ENCODE results near the gene SLIT3.

The SLIT3 gene

GRCh38 chr5:168813184-168813968 is 487.6 kb downstream of the SLIT3 start:
- no peak for DNase-seq

DNA sequence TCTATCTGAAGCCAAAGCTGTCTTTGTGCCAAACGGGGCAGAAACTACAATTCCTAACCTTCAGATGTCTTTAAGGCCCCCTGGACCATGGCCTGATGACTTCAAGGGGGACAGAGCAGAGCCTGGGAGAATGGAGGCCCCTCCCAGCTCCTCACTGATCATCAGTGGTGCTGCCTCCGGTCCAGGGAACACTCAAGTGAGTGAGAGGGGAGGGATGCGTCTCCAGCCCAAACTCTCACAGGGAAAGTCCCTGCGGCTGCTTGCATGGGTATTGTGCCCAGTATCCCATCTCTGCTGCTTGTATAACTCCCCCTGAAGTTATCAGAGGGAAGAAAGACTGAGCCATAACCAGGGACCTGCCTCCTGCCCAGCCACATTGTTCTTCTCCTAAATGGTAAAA is 490.3 kb downstream of the SLIT3 start:
- no peak for DNase-seq

DNA sequence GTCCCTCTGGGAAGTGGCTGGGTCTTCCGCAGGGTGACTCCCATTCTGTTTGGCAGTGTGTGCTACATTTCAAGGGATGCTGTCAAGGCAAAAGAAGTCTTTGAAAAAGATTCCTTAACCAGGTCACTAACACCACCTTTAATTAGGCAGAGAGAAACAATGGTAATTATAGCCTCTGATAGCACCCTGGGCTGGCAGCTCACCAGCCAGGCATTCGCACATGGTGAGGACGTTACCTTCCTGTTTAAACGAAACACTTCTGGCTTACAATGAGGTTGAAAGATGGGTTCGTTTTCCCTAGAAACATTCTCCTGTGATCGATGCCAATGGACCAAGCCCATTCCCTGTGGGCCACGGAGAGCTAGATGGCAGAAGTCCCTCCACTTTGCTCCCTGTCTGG is 491.7 kb downstream of the SLIT3 start:
- DNase-seq: no peak

DNA sequence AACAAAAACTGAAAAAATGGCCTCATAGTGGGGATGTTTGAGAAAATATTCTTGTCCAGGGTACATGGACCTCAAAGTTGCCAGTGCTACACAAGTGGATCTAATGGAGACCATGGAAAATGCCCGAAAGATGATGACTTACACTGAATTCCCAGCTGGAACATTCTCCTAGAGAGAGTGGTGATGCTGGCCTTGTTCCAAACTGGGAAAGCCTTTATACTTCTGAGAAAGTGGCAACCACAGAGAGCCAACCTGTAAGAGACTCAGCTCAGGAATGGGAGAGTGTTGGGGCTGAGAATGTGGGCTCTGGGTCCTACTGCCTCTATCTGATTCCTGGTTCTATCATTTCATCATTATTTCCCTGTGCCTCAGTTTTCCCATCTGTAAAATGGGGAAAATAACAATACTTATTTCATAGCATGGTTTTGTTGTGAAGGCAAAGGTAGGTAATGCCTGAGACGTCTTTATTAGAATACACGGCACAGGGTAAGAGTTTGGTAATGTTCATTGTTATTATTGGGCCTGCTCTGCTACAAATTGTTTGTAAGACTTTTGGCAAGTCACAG is 492.8 kb downstream of the SLIT3 start:
- no peak for DNase-seq

GRCh38 chr5:168807287-168807686 is 493.7 kb downstream of the SLIT3 start:
- no peak for DNase-seq

DNA sequence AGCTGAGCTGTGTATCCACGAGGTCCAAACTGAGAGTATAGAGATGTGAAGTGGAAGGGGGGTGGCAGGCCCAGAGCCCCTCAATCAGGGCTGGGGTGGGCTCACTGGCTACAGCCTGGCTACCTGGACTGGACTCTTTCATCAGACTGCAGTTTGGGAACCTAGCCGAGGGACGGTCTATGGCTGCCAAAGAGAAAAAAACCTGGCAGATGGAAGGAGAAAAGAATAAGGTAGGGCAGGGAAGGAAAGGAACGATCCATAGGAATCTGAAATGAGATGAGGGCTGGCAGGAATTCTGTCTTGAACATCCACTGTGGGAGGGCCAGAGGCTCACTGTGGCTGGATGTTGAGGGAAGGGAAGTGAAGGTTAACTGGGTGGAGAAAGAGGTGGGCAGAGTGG is 497.4 kb downstream of the SLIT3 start:
- DNase-seq: no peak

DNA sequence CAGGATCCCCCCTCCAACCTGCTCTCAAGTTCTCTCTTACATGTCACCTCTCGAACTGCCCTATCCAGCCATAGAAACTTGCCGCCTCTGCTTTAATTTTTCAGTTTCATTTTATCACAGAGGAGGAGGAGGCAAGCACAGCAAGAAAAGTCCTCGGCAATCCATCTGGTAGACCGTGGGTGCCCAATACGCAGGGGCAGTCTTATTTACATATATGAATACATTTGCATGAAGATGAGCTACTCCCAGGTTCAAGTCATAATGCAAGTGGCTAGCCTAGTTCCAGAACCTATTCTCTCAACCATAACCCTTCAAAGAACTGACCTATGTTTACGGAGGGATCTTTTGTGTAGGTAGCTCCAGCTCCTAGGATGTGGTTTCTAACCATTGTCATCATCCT is 498.6 kb downstream of the SLIT3 start:
- peak; percentile 45 for DNase-seq

DNA sequence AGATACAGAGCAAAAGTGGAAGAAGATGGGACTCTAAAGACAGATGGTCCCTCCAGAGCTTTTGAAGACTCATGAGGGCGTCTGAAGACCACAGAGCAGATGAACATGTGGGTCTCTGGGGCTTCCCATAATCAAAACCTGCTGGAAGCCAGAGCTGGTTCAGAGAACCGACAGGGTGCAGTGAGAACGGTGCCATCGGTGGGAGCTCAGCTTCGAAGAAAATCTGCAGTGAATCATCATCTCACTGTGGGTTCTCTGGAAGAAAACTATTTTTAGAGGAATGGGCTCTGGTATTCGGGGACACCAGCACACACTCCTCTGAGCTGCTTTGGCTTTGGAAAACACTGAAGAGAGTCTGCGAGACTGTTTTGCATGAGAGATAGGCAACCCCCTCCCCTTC is 499.4 kb downstream of the SLIT3 start:
- DNase-seq: peak; percentile 13

DNA sequence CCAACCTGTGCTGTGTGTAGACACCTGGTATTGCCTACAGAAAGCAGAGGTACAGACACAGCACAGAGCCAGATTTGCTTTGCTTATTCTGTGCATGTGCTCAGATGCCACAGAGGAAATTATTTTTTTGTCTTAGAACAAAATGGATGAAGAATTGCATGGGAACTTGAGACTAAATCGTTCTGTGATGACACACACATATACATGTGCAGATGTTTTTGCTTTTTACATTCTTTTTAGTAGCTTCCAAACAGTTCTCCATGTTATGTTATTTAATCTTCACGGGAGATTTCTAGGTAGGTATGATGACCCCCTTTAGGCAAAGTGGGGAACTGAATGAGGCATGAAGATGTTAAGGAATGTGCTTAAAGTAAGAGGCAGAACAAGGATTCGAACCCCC is 500.2 kb downstream of the SLIT3 start:
- no peak for DNase-seq

DNA sequence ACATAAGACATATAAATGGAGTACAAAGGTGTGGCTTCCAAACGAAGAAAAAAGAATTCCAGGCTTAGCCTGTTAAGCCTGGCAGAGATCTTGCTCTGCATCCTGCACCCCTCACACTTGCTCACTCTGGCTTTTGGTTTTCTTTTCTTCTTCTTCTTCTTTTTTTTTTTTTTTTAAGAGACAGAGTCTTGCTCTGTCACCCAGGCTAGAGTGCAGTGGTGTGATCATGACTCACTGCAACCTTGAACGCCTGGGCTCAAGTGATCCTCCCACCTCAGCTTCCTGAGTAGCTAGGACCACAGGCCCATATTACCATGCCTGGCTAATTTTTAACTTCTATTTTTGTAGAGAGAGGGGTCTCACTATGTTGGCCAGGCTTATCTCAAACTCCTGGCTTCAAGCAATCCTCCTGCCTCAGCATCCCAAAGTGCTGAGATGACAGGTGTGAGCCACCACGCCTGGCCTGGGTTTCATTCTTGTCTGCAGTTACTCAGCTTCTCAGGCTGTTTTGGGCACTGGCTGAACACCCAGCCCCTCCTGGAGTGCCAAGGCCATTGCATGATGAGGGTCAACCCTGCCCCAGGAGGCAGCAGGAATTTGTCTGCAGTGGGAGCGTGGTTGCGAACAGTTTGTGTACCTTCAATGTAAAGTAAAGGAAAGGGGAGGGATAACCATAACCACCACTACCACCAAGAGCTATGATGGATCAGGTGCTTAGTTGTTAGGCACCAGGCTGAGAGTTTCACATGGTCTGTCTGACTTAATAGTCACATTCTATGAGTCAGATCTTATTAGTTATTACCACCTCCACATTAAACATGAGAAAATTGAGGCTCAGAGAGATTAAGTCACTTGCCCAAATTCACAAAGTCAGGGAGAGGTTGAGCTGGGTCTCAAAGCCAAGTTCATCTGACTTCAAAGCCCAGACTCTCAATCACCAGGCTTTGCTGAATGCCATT is 502.6 kb downstream of the SLIT3 start:
- DNase-seq: peak; percentile 28

DNA sequence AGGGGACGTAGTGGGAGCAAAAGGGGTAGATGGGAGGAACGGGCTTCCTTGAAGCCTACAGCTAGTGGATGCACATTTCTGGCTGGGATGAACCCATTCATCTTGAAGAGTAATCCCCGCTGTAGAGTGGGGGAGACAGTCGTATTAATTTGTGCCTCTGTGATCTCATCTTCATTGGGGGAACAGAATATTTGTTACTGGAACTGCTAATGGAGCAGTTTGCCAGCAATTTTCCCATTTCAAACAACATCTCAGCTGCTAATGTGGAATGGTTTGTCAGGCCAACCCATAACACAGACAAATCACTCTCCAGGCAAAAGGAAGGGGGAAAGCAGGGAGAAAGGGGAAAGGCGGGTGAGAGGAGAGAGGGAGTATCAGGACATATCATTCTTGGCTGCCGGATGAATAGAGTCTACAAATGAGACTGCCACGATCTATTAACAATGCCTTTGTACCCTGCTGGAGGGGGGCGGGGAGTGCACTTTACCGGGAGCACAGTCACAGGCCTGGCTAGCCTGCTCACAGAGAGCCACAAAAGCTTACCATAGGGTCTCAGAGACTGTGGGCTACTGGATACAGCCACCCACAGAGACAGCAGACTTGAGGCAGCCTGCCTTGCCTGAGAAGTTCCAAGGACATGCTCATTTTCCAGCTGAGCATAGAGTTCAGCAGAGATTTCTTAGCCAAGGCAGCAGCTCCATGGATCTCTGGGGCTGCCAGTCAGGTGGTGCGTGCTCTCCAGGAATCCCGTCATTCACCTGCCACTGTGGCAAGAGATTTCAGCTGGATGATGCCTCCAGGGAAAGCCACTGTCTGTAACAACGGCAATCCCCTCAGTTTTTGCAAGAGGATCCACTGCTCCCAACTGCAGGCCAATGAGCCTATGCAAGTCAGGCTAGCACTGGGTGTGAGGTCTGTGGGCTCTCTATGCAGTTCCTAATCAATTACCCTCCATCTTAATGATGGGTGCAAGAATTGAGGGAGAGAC is 504.1 kb downstream of the SLIT3 start:
- DNase-seq: no peak

DNA sequence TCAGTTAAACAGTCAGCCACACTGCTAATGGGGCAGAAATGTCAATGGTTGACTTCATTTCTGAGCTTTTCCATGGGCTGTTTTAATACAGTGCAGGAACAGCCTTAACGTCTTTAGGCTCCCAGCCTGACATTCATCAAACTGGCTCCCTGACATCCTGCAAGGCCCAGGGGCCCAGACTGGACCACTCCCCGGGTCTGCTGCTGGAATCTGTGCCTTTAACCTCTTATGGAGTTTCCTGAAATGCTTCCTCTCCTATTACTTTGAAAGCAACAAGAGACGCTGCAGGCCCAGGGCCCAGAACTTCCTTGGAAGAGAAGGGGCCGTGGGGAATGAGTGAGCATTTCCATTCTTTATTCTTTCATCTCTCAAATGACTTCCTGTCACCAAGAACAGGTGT is 504.9 kb downstream of the SLIT3 start:
- no peak for DNase-seq

- peak; percentile 68 for DNase-seq
These were observed 506.8 kb downstream of the SLIT3 start for GRCh38 chr5:168793841-168794837.

GRCh38 chr5:168792678-168793077 is 508.3 kb downstream of the SLIT3 start:
- no peak for DNase-seq

DNA sequence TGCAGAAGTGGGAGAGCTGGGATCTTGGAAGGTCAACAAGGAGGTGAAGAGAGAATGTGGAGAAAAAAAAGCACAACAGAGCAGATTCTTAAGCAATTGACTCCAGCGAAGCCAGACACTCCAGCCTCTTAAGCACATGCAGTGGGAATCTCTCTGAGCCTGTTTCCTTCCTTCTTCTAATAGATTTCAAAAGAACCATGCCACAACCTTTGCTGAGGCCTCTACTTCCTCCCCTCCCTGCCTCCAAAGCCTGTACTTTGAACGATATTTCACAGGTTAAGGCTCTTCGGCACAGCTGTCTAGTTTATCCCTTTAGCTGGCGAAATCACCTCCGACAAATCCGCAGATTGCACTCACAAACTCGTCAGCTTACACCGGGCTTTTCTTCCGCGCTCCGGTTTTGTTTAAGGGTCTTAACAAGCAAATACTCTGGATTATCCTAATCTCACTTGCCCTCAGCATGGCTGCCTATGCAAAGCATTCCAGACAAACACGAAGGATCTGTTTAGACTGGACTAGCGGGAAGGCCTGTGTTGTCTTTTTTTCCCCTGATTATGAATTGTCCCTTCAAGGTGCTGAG is 510.2 kb downstream of the SLIT3 start:
- DNase-seq: no peak

GRCh38 chr5:168790002-168790635 is 510.8 kb downstream of the SLIT3 start:
- DNase-seq: no peak

DNA sequence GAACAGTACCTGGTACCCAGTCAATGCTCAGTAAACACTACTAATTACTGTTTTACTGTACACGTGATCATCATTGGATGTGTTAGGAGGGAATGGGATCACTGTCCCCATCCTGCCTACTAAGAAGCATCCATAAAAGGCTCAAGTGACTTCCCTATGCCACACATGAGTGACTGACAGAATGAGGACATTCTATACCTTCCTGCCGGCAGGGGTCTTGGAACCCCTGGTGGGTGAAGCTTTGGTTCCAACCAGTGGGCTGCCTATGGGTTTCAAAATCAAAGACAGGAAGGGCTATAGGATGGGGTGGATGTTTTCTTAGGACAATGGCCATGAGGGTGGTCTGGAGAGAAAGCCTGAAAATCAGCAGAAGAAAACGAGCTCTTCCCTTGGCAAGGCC is 512.2 kb downstream of the SLIT3 start:
- DNase-seq: no peak

GRCh38 chr5:168788107-168788506 is 512.8 kb downstream of the SLIT3 start:
- no peak for DNase-seq

DNA sequence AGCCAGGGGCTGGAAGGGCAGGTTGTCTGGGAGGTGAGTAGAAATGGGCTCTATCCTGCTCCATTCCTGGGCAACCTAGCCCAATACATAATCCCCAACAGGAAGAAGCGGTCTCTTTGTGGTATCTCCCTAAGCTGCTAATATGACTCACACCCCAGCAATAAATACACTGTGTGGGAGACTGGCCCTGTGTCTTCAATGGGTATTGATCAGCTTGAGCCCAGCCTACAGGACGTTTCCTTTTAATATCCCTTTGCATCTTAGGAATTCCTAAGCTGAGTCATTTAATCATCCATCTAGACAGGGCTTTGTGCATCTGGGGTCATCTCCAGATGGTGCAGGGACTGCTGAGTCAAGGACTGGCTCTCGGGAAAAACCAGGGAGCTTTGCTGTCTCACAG is 514.8 kb downstream of the SLIT3 start:
- DNase-seq: no peak

DNA sequence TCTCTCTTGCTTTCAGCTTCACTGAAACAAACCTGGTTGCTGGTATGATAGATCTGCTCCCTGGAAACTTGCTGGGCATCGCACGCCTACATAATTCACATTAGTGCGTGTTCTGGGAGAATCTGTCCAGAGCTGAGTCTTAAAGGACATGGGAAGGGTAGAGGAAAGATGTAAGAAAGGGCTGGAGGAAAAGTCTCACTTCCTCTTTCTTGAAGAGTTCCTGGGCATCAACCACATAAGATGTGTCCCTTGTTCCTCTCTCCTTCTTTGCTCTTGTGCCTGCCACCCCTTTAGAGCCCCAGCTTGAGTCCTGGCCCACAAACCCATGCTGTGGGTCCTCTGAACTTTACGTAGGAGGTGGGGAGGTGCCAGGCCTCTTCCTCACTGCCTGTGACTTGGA is 516.5 kb downstream of the SLIT3 start:
- no peak for DNase-seq

Data from stimulated activated CD4-positive, alpha-beta T cell treated with anti-CD3 and anti-CD28 coated beads, Interleukin-15, amount 100 ng/mL, for 24 hours (primary cell).